ENCODE measurements around the gene RRN3. TPM values are rescaled to one million over a fixed set of nuclear protein-coding genes. Genes with fewer than 3 reads are reported as not detected.
"Not testable (repeated sequence)": the region's sequence is repeated elsewhere in the genome, so short reads cannot be mapped to it uniquely, and the experiment has no call there.

The RRN3 gene
- total RNA-seq, 1 donor from 2014 or later = 24.4 TPM

GRCh38 chr16:15090663-15091269, 3.3 kb downstream of the RRN3 start:
- intact Hi-C loops (cut with micrococcal nuclease); DNase-seq; H3K9me3 ChIP-seq (replicated peaks); H3K27ac ChIP-seq (replicated peaks); H3K27me3 ChIP-seq (ENCODE audit: low read depth); H3K4me3 ChIP-seq: not testable (repeated sequence)
- Histone ChIP-seq H3K4me1 (peaks cover 31% of the 10 kb centered on the region), H3K36me3 (peaks cover 46% of the 10 kb centered on the region)
- peak; percentile 22 for TF ChIP-seq CTCF (IDR thresholded peaks at IDR 0.05; ENCODE audit: borderline replicate concordance)

- H3K9me3 ChIP-seq (replicated peaks); DNase-seq; H3K4me1 ChIP-seq; H3K4me3 ChIP-seq; intact Hi-C loops (cut with micrococcal nuclease); H3K27ac ChIP-seq (replicated peaks); H3K27me3 ChIP-seq (ENCODE audit: low read depth): not testable (repeated sequence)
- peaks cover 87% of the 10 kb centered on the region for H3K36me3 ChIP-seq
Observed at GRCh38 chr16:15082788-15083187, 11.3 kb downstream of the RRN3 start.

GRCh38 chr16:15080883-15081282, 13.2 kb downstream of the RRN3 start:
- H3K27me3 ChIP-seq (ENCODE audit: low read depth); DNase-seq; intact Hi-C loops (cut with micrococcal nuclease); H3K4me1 ChIP-seq; H3K9me3 ChIP-seq (replicated peaks); H3K27ac ChIP-seq (replicated peaks); H3K4me3 ChIP-seq: not testable (repeated sequence)
- peaks cover 91% of the 10 kb centered on the region for H3K36me3 ChIP-seq

- H3K27me3 ChIP-seq (ENCODE audit: low read depth); intact Hi-C loops (cut with micrococcal nuclease); H3K9me3 ChIP-seq (replicated peaks); DNase-seq; H3K27ac ChIP-seq (replicated peaks); H3K4me3 ChIP-seq; H3K4me1 ChIP-seq: not testable (repeated sequence)
- H3K36me3 ChIP-seq = peaks cover 84% of the 10 kb centered on the region
Observed at GRCh38 chr16:15076161-15076560, 17.9 kb downstream of the RRN3 start.

- H3K4me1 ChIP-seq = no peaks in the 10 kb centered on the region
- peaks cover 83% of the 10 kb centered on the region for H3K36me3 ChIP-seq
- no peak for TF ChIP-seq CTCF (IDR thresholded peaks at IDR 0.05; ENCODE audit: borderline replicate concordance)
- no peak overlapping the region for H3K4me3 ChIP-seq
- H3K27ac ChIP-seq (replicated peaks) = no peak overlapping the region
- no peaks in the 10 kb centered on the region for H3K9me3 ChIP-seq (replicated peaks)
- no peaks in the 10 kb centered on the region for H3K27me3 ChIP-seq (ENCODE audit: low read depth)
- intact Hi-C loops (cut with micrococcal nuclease) = no loop called here
- DNase-seq = no peak
Observed at GRCh38 chr16:15073101-15073500, 21.0 kb downstream of the RRN3 start.

- H3K36me3 ChIP-seq = peaks cover 80% of the 10 kb centered on the region
- H3K9me3 ChIP-seq (replicated peaks); intact Hi-C loops (cut with micrococcal nuclease); H3K4me3 ChIP-seq; H3K27me3 ChIP-seq (ENCODE audit: low read depth); DNase-seq; H3K27ac ChIP-seq (replicated peaks); H3K4me1 ChIP-seq: not testable (repeated sequence)
- peak; percentile 61 for TF ChIP-seq CTCF (IDR thresholded peaks at IDR 0.05; ENCODE audit: borderline replicate concordance)
Observed at GRCh38 chr16:15071916-15072769, 21.9 kb downstream of the RRN3 start.

GRCh38 chr16:15071013-15071412, 23.1 kb downstream of the RRN3 start:
- H3K27ac ChIP-seq (replicated peaks); H3K4me1 ChIP-seq; DNase-seq; H3K9me3 ChIP-seq (replicated peaks); H3K4me3 ChIP-seq; H3K27me3 ChIP-seq (ENCODE audit: low read depth); intact Hi-C loops (cut with micrococcal nuclease): not testable (repeated sequence)
- H3K36me3 ChIP-seq = peaks cover 71% of the 10 kb centered on the region

- intact Hi-C loops (cut with micrococcal nuclease); H3K27me3 ChIP-seq (ENCODE audit: low read depth); H3K4me1 ChIP-seq; H3K27ac ChIP-seq (replicated peaks); DNase-seq; H3K4me3 ChIP-seq; H3K9me3 ChIP-seq (replicated peaks): not testable (repeated sequence)
- H3K36me3 ChIP-seq = peaks cover 79% of the 10 kb centered on the region
Observed at GRCh38 chr16:15066690-15067089, 27.4 kb downstream of the RRN3 start.

GRCh38 chr16:15065961-15066360, 28.1 kb downstream of the RRN3 start:
- H3K36me3 ChIP-seq = peaks cover 81% of the 10 kb centered on the region
- H3K27me3 ChIP-seq (ENCODE audit: low read depth); DNase-seq; H3K4me3 ChIP-seq; H3K27ac ChIP-seq (replicated peaks); H3K9me3 ChIP-seq (replicated peaks); H3K4me1 ChIP-seq; intact Hi-C loops (cut with micrococcal nuclease): not testable (repeated sequence)

GRCh38 chr16:15062085-15062810, 31.8 kb downstream of the RRN3 start:
- H3K9me3 ChIP-seq (replicated peaks); H3K4me3 ChIP-seq; H3K27ac ChIP-seq (replicated peaks); H3K27me3 ChIP-seq (ENCODE audit: low read depth); H3K4me1 ChIP-seq; intact Hi-C loops (cut with micrococcal nuclease); DNase-seq: not testable (repeated sequence)
- peaks cover 75% of the 10 kb centered on the region for H3K36me3 ChIP-seq

All from left ventricle myocardium inferior (tissue), 1 donor.